ENCODE measurements around the gene UBE2K. TPM values are rescaled to one million over a fixed set of nuclear protein-coding genes. Genes with fewer than 3 reads are reported as not detected.

Gene UBE2K
- total and polyA plus RNA-seq, 2 of the 13 experiments (the other 11 are each of a cell fraction or from before 2014, with no cell fraction given), result 36.2 to 81.0 TPM

DNA sequence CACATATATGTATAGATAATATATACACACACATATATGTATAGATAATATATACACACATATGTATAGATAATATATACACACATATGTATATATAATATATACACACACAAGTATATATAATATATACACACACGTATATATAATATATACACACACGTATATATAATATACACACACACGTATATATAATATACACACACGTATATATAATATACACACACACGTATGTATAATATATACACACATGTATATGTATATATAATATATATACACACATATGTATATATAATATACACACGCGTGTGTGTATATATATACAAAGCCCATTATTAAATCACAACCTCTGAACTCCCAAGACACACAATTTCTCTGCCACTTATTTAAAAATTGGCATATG, 8.0 kb upstream of the UBE2K start:
- POLR2A ChIA-PET, result no interaction called here
- TF ChIP-seq CENPT (CRISPR knock-in tag; IDR thresholded peaks at IDR 0.05; ENCODE audit: low read depth), result no peak
- no peak for TF ChIP-seq ZNF570 (CRISPR knock-in tag; IDR thresholded peaks at IDR 0.05; ENCODE audit: borderline replicate concordance)
- TF ChIP-seq ZKSCAN8 (CRISPR knock-in tag; IDR thresholded peaks at IDR 0.05; ENCODE audit: borderline replicate concordance), result no peak
- TF ChIP-seq, protein P1, sequence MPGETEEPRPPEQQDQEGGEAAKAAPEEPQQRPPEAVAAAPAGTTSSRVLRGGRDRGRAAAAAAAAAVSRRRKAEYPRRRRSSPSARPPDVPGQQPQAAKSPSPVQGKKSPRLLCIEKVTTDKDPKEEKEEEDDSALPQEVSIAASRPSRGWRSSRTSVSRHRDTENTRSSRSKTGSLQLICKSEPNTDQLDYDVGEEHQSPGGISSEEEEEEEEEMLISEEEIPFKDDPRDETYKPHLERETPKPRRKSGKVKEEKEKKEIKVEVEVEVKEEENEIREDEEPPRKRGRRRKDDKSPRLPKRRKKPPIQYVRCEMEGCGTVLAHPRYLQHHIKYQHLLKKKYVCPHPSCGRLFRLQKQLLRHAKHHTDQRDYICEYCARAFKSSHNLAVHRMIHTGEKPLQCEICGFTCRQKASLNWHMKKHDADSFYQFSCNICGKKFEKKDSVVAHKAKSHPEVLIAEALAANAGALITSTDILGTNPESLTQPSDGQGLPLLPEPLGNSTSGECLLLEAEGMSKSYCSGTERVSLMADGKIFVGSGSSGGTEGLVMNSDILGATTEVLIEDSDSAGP (CRISPR knock-in tag; IDR thresholded peaks at IDR 0.05; ENCODE audit: borderline replicate concordance), result no peak
- TF ChIP-seq, protein P2, sequence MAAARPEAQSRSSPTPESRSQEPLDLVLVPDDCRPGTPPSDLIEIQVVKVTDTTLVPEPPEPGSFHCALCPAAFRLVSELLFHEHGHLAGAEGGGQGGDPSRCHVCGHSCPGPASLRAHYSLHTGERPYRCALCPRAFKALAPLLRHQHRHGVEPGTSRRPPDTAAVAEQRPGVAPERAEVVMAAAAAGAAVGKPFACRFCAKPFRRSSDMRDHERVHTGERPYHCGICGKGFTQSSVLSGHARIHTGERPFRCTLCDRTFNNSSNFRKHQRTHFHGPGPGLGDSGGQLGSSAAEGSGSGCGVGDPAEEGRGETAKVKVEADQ (CRISPR knock-in tag; IDR thresholded peaks at IDR 0.05; ENCODE audit: borderline replicate concordance), result no peak
- TF ChIP-seq, protein P3, sequence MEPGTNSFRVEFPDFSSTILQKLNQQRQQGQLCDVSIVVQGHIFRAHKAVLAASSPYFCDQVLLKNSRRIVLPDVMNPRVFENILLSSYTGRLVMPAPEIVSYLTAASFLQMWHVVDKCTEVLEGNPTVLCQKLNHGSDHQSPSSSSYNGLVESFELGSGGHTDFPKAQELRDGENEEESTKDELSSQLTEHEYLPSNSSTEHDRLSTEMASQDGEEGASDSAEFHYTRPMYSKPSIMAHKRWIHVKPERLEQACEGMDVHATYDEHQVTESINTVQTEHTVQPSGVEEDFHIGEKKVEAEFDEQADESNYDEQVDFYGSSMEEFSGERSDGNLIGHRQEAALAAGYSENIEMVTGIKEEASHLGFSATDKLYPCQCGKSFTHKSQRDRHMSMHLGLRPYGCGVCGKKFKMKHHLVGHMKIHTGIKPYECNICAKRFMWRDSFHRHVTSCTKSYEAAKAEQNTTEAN (CRISPR knock-in tag; conservative IDR thresholded peaks at IDR 0.05), result no peak
- no peak for TF ChIP-seq PAWR (CRISPR knock-in tag; IDR thresholded peaks at IDR 0.05; ENCODE audit: borderline replicate concordance)
- TF ChIP-seq, protein P4, sequence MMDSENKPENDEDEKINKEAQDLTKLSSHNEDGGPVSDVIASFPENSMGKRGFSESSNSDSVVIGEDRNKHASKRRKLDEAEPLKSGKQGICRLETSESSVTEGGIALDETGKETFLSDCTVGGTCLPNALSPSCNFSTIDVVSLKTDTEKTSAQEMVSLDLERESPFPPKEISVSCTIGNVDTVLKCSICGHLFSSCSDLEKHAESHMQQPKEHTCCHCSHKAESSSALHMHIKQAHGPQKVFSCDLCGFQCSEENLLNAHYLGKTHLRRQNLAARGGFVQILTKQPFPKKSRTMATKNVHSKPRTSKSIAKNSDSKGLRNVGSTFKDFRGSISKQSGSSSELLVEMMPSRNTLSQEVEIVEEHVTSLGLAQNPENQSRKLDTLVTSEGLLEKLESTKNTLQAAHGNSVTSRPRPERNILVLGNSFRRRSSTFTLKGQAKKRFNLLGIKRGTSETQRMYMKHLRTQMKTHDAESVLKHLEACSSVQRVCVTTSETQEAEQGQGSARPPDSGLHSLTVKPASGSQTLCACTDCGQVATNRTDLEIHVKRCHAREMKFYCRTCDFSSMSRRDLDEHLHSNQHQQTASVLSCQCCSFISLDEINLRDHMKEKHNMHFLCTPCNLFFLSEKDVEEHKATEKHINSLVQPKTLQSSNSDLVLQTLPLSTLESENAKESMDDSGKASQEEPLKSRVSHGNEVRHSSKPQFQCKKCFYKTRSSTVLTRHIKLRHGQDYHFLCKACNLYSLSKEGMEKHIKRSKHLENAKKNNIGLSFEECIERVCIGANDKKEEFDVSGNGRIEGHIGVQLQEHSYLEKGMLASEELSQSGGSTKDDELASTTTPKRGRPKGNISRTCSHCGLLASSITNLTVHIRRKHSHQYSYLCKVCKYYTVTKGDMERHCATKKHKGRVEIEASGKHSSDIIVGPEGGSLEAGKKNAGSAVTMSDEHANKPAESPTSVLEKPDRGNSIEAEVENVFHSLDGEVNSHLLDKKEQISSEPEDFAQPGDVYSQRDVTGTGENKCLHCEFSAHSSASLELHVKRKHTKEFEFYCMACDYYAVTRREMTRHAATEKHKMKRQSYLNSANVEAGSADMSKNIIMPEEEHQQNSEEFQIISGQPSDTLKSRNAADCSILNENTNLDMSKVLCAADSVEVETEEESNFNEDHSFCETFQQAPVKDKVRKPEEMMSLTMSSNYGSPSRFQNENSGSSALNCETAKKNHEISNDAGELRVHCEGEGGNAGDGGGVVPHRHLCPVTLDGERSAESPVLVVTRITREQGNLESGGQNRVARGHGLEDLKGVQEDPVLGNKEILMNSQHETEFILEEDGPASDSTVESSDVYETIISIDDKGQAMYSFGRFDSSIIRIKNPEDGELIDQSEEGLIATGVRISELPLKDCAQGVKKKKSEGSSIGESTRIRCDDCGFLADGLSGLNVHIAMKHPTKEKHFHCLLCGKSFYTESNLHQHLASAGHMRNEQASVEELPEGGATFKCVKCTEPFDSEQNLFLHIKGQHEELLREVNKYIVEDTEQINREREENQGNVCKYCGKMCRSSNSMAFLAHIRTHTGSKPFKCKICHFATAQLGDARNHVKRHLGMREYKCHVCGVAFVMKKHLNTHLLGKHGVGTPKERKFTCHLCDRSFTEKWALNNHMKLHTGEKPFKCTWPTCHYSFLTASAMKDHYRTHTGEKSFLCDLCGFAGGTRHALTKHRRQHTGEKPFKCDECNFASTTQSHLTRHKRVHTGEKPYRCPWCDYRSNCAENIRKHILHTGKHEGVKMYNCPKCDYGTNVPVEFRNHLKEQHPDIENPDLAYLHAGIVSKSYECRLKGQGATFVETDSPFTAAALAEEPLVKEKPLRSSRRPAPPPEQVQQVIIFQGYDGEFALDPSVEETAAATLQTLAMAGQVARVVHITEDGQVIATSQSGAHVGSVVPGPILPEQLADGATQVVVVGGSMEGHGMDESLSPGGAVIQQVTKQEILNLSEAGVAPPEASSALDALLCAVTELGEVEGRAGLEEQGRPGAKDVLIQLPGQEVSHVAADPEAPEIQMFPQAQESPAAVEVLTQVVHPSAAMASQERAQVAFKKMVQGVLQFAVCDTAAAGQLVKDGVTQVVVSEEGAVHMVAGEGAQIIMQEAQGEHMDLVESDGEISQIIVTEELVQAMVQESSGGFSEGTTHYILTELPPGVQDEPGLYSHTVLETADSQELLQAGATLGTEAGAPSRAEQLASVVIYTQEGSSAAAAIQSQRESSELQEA (CRISPR knock-in tag; IDR thresholded peaks at IDR 0.05; ENCODE audit: not compliant biosample characterization), result no peak
- no peak for TF ChIP-seq KLF13 (CRISPR knock-in tag; IDR thresholded peaks at IDR 0.05)
- TF ChIP-seq, protein P5, sequence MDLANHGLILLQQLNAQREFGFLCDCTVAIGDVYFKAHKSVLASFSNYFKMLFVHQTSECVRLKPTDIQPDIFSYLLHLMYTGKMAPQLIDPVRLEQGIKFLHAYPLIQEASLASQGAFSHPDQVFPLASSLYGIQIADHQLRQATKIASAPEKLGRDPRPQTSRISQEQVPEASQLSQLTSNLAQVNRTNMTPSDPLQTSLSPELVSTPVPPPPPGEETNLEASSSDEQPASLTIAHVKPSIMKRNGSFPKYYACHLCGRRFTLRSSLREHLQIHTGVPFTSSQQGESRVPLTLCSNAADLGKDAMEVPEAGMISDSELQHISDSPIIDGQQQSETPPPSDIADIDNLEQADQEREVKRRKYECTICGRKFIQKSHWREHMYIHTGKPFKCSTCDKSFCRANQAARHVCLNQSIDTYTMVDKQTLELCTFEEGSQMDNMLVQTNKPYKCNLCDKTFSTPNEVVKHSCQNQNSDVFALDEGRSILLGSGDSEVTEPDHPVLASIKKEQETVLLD (CRISPR knock-in tag; IDR thresholded peaks at IDR 0.05; ENCODE audit: low read depth), result no peak

More for the DNA sequence above, 8.0 kb upstream of the UBE2K start:
- DNase-seq (ENCODE audit: low spot score) (no peak), ATAC-seq (no peak), FAIRE-seq (no peak)
- CTCF ChIA-PET (ENCODE audit: low intra/inter-chr PET ratio, low total read pairs), result no interaction called here
- H3K9me3 ChIP-seq (ENCODE audit: low read length), result no peaks in the 10 kb centered on the region
- H3K27me3 ChIP-seq (ENCODE audit: control insufficient read depth in 1 of 2, insufficient read depth in 2 of 2, low read length in 2 of 2), result no peaks in the 10 kb centered on the region; a peak in 1 of 5 replicates
- no peak overlapping the region for H2AFZ ChIP-seq (ENCODE audit: low read length)
- H3K36me3 ChIP-seq (replicated peaks in 1 of 2; ENCODE audit: control insufficient read depth in 1 of 2, insufficient read depth in 2 of 2, low read length in 2 of 2), result no peaks in the 10 kb centered on the region
- no peak overlapping the region for H3K27ac ChIP-seq (ENCODE audit: extremely low read length, insufficient read depth, low read length)
- in situ Hi-C loops (cut with HindIII; ENCODE audit: extremely low pct_ligation_motif_present, low pct_unique_long_range_greater_than_20kb) (loop anchor here (10.0 kb wide), 1 partner anchor 285 kb away; the partner anchor contains the start of gene PDS5A), intact Hi-C loops (cut with micrococcal nuclease; ENCODE audit: unreplicated experiment) (no loop called here)
- H3K9ac ChIP-seq (ENCODE audit: insufficient read depth, low read depth, low read length), result no peak overlapping the region
- no peak overlapping the region for H3K4me2 ChIP-seq (ENCODE audit: low read depth, low read length)
- WGBS (ENCODE audit: low lambda C conversion rate), result 74% methylated on average over 7 of the region's 7 CpGs
- no peak overlapping the region for H3K4me3 ChIP-seq (replicated peaks in 1 of 3; ENCODE audit: insufficient read depth in 1 of 3, low read depth in 2 of 3, low read length in 3 of 3)
- no TSS peak for BruUV-seq (replicated peaks)
- H4K20me1 ChIP-seq (ENCODE audit: insufficient read depth, low read length), result no peaks in the 10 kb centered on the region
- 0 out of 2 replicates have a peak, but pooled peaks cover 6% of the 10 kb centered on the region for H3K4me1 ChIP-seq (ENCODE audit: insufficient read depth, low read length)
- no peaks in the 10 kb centered on the region for H3K79me2 ChIP-seq (ENCODE audit: insufficient read depth, low read length)

Data from HepG2 (cell line).